Stimulated activated CD8-positive, alpha-beta memory T cell treated with anti-CD3 and anti-CD28 coated beads, Interleukin-7, amount 100 ng/mL, for 24 hours (primary cell): ENCODE results near the gene C22orf39.
"Not testable (repeated sequence)": the region's sequence is repeated elsewhere in the genome, so short reads cannot be mapped to it uniquely, and the experiment has no call there.

ENCODE experiments used
- DNase-seq: peaks from one replicate; pipeline ENCODE4 v3.0.0-alpha.2; 2020; ENCODE audit warnings: low read depth

C22orf39 gene

GRCh38 chr22:19454156-19454555 is 6.6 kb upstream of the C22orf39 start:
- DNase-seq = no peak

GRCh38 chr22:19453718-19454117 is 6.2 kb upstream of the C22orf39 start:
- no peak for DNase-seq

- no peak for DNase-seq
These were observed 4.1 kb upstream of the C22orf39 start for GRCh38 chr22:19451570-19451969.

GRCh38 chr22:19450363-19451175 is 3.1 kb upstream of the C22orf39 start:
- DNase-seq = no peak

- no peak for DNase-seq
These were observed 1.9 kb upstream of the C22orf39 start for GRCh38 chr22:19449422-19449767.

- DNase-seq = no peak
These were observed 1.4 kb upstream of the C22orf39 start for GRCh38 chr22:19448739-19449421.

- no peak for DNase-seq
These were observed 631 bp upstream of the C22orf39 start for GRCh38 chr22:19448076-19448607.

GRCh38 chr22:19446603-19447329 is 745 bp downstream of the C22orf39 start:
- DNase-seq = no peak

GRCh38 chr22:19445279-19445982 is 2.1 kb downstream of the C22orf39 start:
- DNase-seq = not testable (repeated sequence)

- DNase-seq = no peak
These were observed 3.8 kb downstream of the C22orf39 start for GRCh38 chr22:19443544-19444211.

GRCh38 chr22:19442166-19442565 is 5.3 kb downstream of the C22orf39 start:
- DNase-seq = no peak

- no peak for DNase-seq
These were observed 6.9 kb downstream of the C22orf39 start for GRCh38 chr22:19440411-19441195.

- no peak for DNase-seq
These were observed 9.2 kb downstream of the C22orf39 start for GRCh38 chr22:19438298-19438697.

GRCh38 chr22:19436444-19437161 is 10.9 kb downstream of the C22orf39 start:
- DNase-seq = not testable (repeated sequence)

- no peak for DNase-seq
These were observed 12.5 kb downstream of the C22orf39 start for GRCh38 chr22:19434829-19435580.

GRCh38 chr22:19434401-19434800 is 13.1 kb downstream of the C22orf39 start:
- DNase-seq = no peak

- DNase-seq = peak; percentile 77
These were observed 15.2 kb downstream of the C22orf39 start, which contains the start of gene MRPL40 for GRCh38 chr22:19432133-19432851. TSS of gene MRPL40 (plus strand) at chr22:19432545. CDS start at chr22:19432555, 10 bp downstream.

GRCh38 chr22:19431649-19432132 is 15.8 kb downstream of the C22orf39 start, which contains the start of gene HIRA:
TSS of gene HIRA (minus strand) at chr22:19431733. CDS start at chr22:19431476, 257 bp downstream.
- peak; percentile 79 for DNase-seq
